Osteoblast (primary cell): ENCODE data around the gene EXOC4. TPM values are rescaled to one million over a fixed set of nuclear protein-coding genes. Genes with fewer than 3 reads are reported as not detected.

Experiments
- DNase-seq: peaks from one replicate; pipeline ENCODE4 v3.0.0; 2011; ENCODE audit warnings: low spot score, mixed read lengths; ENCODE audit not compliant: insufficient read length; ENCODE audit errors: missing footprints
- H2AFZ ChIP-seq: 2 replicates; pipeline ENCODE4 v1.6.0; 2011; ENCODE audit warnings: mild to moderate bottlenecking, low read length
- H3K27ac ChIP-seq: 2 replicates; pipeline ENCODE4 v1.5.1; 2011; ENCODE audit warnings: mild to moderate bottlenecking, low read depth, low read length, moderate library complexity
- H3K27me3 ChIP-seq: 2 replicates; pipeline ENCODE4 v1.6.0; 2012; ENCODE audit warnings: mild to moderate bottlenecking, control low read depth, inconsistent platforms, low read length, moderate library complexity; ENCODE audit not compliant: insufficient read depth
- H3K36me3 ChIP-seq: 2 replicates; pipeline ENCODE4 v1.5.1; 2011; ENCODE audit warnings: mild to moderate bottlenecking, low read length, control low read depth, moderate library complexity; ENCODE audit not compliant: insufficient read depth
- H3K4me1 ChIP-seq: 2 replicates; pipeline ENCODE4 v1.5.1; 2011; ENCODE audit warnings: mild to moderate bottlenecking, low read length, control low read depth, moderate library complexity; ENCODE audit not compliant: insufficient read depth
- H3K4me2 ChIP-seq: 2 replicates; pipeline ENCODE4 v1.6.0; 2011; ENCODE audit warnings: mild to moderate bottlenecking, low read length; ENCODE audit not compliant: insufficient read depth
- H3K4me3 ChIP-seq: fragments of 200-600 bp; sonication (generic); 3 replicates; pipeline ENCODE4 v1.5.1; 2012; ENCODE audit warnings: mild to moderate bottlenecking, low read length, inconsistent platforms; ENCODE audit not compliant: insufficient read depth
- H3K79me2 ChIP-seq: 2 replicates; pipeline ENCODE4 v1.6.0; 2012; ENCODE audit warnings: mild to moderate bottlenecking, low read length, control low read depth, inconsistent platforms; ENCODE audit not compliant: insufficient read depth
- H3K9me3 ChIP-seq: 2 replicates; pipeline ENCODE4 v1.5.1; 2011; ENCODE audit warnings: low read depth, low read length, control low read depth
- H4K20me1 ChIP-seq: 2 replicates; pipeline ENCODE4 v1.6.0; 2012; ENCODE audit warnings: mild to moderate bottlenecking, low read length, control low read depth; ENCODE audit not compliant: insufficient read depth
- CTCF ChIP-seq: IDR thresholded peaks from 2 replicates; pipeline ENCODE4 v1.5.1; 2011; ENCODE audit warnings: mild to moderate bottlenecking, low read depth, low read length, moderate library complexity; ENCODE audit errors: extremely low read depth
- total RNA-seq: library from RNA; depleted of rRNA; stranded (reverse); fragments of >200 nt; gene quantifications from 2 replicates; pipeline ENCODE4 v1.2.3, GENCODE V29; 2012

Gene EXOC4
- total RNA-seq, 1 donor, result 134 TPM

DNA sequence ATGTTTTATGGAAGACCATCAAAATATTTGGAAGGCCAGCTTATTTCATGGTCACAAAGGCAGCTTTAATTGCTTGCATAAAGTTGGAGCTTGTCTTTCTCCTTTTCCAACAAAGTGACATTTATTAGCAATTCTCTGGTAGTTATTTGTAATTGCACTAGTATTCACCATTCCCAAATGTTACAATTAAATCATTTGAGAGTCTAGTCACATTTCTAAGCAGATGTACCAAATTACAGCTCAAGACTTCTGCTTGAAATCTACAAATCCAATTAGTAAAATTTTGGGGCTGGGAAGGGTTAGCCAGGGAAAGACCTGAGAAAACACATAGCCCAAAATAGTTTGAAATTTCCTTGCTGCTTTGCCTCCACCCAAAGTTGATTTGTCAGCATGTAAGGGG is 498.2 kb downstream of the EXOC4 start:
- no peaks in the 10 kb centered on the region for H3K27me3 ChIP-seq
- no peaks in the 10 kb centered on the region for H3K9me3 ChIP-seq
- H3K4me3 ChIP-seq, result no peak overlapping the region
- no peak for TF ChIP-seq CTCF
- H3K27ac ChIP-seq, result no peak overlapping the region
- H3K79me2 ChIP-seq, result no peaks in the 10 kb centered on the region
- no peak for DNase-seq
- H3K4me2 ChIP-seq, result no peak overlapping the region
- H2AFZ ChIP-seq, result no peak overlapping the region
- H3K4me1 ChIP-seq, result no peaks in the 10 kb centered on the region
- H4K20me1 ChIP-seq, result no peaks in the 10 kb centered on the region
- H3K36me3 ChIP-seq, result no peaks in the 10 kb centered on the region

DNA sequence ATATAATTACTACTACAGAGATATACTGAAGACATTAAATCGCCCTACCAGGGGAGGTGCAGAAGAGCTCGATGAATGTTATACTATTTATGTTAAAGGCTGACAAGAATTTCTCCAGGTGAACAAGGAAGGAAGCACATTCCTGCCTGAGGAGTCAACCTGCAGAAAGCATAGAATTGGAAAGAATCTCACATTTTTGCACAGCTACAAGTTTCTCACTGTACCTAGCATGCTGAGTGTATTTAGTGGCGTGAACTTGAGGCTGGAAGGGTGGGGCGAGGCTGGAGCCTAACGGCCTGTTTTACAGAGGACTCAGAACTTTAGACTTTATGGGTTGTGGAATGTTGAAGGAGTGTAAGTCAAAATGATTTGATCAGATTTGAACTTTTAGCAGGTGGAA is 500.6 kb downstream of the EXOC4 start:
- Histone ChIP-seq H4K20me1 (no peaks in the 10 kb centered on the region), H3K4me3 (no peak overlapping the region), H3K4me1 (no peaks in the 10 kb centered on the region), H3K79me2 (no peaks in the 10 kb centered on the region), H2AFZ (no peak overlapping the region), H3K27ac (no peak overlapping the region), H3K36me3 (no peaks in the 10 kb centered on the region), H3K4me2 (no peak overlapping the region), H3K27me3 (no peaks in the 10 kb centered on the region), H3K9me3 (no peaks in the 10 kb centered on the region)
- DNase-seq, result no peak
- TF ChIP-seq CTCF, result no peak

DNA sequence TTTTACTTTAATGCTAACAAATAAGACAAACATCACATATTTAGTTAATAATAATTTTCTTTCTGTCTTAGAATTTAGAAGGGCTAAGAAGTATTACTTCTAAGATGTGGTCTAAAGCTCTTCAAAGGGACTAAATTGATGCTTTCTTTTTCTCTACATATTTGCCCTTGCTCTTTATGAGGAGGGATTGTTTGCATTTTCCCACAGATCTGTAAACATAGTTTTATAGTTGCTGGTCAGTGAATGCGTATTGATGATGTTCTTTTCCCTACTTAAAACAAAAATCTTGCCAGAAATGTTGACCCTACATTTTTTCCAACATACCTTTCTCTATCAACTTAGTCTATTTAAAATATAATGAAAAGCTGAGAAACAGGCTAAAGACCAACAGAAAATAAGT is 501.8 kb downstream of the EXOC4 start:
- TF ChIP-seq CTCF, result no peak
- H3K27me3 ChIP-seq, result no peaks in the 10 kb centered on the region
- H3K4me3 ChIP-seq, result no peak overlapping the region
- no peaks in the 10 kb centered on the region for H3K4me1 ChIP-seq
- no peak overlapping the region for H3K27ac ChIP-seq
- no peak overlapping the region for H3K4me2 ChIP-seq
- no peaks in the 10 kb centered on the region for H4K20me1 ChIP-seq
- H2AFZ ChIP-seq, result no peak overlapping the region
- no peaks in the 10 kb centered on the region for H3K79me2 ChIP-seq
- no peaks in the 10 kb centered on the region for H3K36me3 ChIP-seq
- no peaks in the 10 kb centered on the region for H3K9me3 ChIP-seq
- no peak for DNase-seq

DNA sequence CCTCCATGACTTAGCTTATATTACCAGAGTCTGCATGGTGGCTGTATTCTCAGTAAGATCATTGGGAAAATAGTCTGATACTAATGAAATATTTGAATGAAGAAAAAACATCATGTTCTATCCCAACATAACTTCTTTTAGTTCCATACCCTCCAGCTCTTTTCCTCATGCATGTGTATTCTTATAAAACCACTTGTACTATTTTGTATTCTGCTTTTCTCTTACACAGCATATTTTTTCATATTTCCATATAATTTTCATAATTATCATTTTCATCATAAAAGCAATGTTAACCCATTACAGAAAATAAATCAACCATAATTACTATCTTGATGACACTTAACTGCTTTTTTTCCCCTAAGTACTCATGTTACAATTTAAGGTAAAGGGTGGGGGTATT is 503.0 kb downstream of the EXOC4 start:
- H4K20me1 ChIP-seq, result no peaks in the 10 kb centered on the region
- H3K27ac ChIP-seq, result no peak overlapping the region
- H3K4me2 ChIP-seq, result no peak overlapping the region
- H3K4me3 ChIP-seq, result no peak overlapping the region
- no peak for TF ChIP-seq CTCF
- H3K27me3 ChIP-seq, result no peaks in the 10 kb centered on the region
- no peak for DNase-seq
- H3K79me2 ChIP-seq, result no peaks in the 10 kb centered on the region
- no peaks in the 10 kb centered on the region for H3K4me1 ChIP-seq
- H3K9me3 ChIP-seq, result no peaks in the 10 kb centered on the region
- H3K36me3 ChIP-seq, result no peaks in the 10 kb centered on the region
- H2AFZ ChIP-seq, result no peak overlapping the region
